GM21737 (cell line): Measurements from ENCODE around the gene RPP38.

Source experiments
- ATAC-seq: cut with Tn5 transposase; IDR thresholded peaks from one replicate; pipeline ENCODE4 v1.9.1; 2021; ENCODE audit warnings: mild to moderate bottlenecking, moderate library complexity; ENCODE audit not compliant: unreplicated experiment

Gene RPP38

GRCh38 chr10:15149042-15149771, 52.1 kb downstream of the RPP38 start:
- ATAC-seq, result no peak

- no peak for ATAC-seq
These were observed 53.4 kb downstream of the RPP38 start for GRCh38 chr10:15150563-15150962.

DNA sequence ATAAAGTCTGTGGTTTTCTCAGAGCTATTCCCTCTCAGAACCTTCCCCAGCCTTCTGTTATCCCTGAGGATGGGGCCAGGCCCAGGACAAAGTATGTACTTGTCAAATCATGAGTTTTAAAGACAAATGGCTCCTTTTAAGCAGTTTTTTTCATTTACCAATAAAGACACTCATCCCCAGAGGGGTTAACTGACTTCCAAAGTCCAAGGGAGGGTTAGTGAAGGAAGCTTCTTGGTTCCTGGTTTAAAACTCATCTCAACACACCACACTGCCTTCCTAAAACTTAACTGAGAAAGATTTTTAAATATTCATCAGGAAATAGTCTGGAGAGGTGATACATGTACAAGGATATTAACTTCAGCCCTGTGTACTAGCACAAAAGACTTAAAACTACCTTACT, 55.4 kb downstream of the RPP38 start:
- ATAC-seq, result no peak
